ENCODE results near the gene KCNAB2.

Gene KCNAB2

DNA sequence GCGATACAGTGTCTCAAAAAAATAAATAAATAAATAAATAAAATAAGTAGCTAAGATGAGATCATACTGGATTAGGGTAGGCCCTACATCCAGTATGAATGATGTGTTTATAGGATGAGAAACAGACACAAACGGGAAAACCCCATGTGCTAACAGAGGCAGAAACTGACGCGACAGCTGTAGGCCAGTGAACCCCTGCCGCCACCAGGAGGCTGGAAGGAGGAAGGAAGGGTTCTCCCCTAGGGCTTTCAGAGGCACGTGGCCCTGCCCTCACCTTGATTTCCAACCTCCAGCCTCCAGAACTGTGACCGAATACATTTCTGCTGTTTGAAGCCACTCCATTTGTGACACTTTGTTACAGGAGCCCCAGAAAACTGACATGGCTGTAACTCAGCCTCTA lies 95.9 kb downstream of the KCNAB2 start:
- DNase-seq (ENCODE audit: low read depth in 2 of 2) = peak in 1 of 2 donors; percentile 16
- TF ChIP-seq, protein P1, sequence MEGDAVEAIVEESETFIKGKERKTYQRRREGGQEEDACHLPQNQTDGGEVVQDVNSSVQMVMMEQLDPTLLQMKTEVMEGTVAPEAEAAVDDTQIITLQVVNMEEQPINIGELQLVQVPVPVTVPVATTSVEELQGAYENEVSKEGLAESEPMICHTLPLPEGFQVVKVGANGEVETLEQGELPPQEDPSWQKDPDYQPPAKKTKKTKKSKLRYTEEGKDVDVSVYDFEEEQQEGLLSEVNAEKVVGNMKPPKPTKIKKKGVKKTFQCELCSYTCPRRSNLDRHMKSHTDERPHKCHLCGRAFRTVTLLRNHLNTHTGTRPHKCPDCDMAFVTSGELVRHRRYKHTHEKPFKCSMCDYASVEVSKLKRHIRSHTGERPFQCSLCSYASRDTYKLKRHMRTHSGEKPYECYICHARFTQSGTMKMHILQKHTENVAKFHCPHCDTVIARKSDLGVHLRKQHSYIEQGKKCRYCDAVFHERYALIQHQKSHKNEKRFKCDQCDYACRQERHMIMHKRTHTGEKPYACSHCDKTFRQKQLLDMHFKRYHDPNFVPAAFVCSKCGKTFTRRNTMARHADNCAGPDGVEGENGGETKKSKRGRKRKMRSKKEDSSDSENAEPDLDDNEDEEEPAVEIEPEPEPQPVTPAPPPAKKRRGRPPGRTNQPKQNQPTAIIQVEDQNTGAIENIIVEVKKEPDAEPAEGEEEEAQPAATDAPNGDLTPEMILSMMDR (IDR thresholded peaks at IDR 0.05; ENCODE audit: low read depth, low read length) = peak; percentile 9
- no peak overlapping the region for H3K4me3 ChIP-seq (replicated peaks in 1 of 2; ENCODE audit: low read depth in 2 of 2, low read length in 2 of 2)

DNA sequence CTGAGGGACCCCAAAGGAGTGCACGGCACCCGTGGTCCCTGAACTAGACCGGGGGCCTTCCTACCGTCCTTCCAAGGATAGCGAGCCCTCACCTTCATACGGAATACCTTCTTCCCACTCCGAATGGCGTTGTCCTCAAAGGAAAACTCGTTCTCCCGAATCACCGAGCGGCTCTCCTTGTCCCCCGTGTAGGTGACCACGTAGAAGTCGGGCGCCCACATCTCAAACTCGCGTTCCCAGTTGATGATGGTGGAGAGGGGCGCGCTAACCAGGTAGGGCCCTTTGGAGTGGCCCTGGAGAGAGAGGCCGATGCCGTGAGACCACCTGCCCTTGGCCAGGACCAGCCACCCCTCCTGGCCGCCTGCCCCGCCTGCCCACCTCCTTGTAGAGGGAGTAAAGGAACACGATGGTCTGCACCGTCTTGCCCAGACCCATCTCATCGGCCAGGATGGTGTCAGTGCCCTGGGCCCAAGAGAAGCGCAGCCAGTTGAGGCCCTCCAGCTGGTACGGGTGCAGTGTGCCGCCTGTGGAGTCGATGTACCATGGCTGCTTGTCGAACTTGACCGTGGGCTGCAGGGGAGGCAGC lies 96.4 kb downstream of the KCNAB2 start:
- TF ChIP-seq, protein P1 (IDR thresholded peaks at IDR 0.05; ENCODE audit: low read depth, low read length) = no peak

GRCh38 chr1:6142734-6143133 lies 97.0 kb downstream of the KCNAB2 start:
- no peak for DNase-seq (ENCODE audit: low read depth in 2 of 2)
- H3K4me3 ChIP-seq (replicated peaks in 1 of 2; ENCODE audit: low read depth in 2 of 2, low read length in 2 of 2) = no peak overlapping the region
- TF ChIP-seq, protein P1 (IDR thresholded peaks at IDR 0.05; ENCODE audit: low read depth, low read length) = no peak

More for the DNA sequence above, 96.4 kb downstream of the KCNAB2 start:
- H3K4me3 ChIP-seq (replicated peaks in 1 of 2; ENCODE audit: low read depth in 2 of 2, low read length in 2 of 2) = no peak overlapping the region
- no peak for DNase-seq (ENCODE audit: low read depth in 2 of 2)

GRCh38 chr1:6143395-6143794 lies 97.7 kb downstream of the KCNAB2 start:
- no peak for DNase-seq (ENCODE audit: low read depth in 2 of 2)
- TF ChIP-seq, protein P1 (IDR thresholded peaks at IDR 0.05; ENCODE audit: low read depth, low read length) = no peak

GRCh38 chr1:6144175-6144574 lies 98.5 kb downstream of the KCNAB2 start:
- no peak overlapping the region for H3K4me3 ChIP-seq (replicated peaks in 1 of 2; ENCODE audit: low read depth in 2 of 2, low read length in 2 of 2)
- TF ChIP-seq, protein P1 (IDR thresholded peaks at IDR 0.05; ENCODE audit: low read depth, low read length) = no peak
- DNase-seq (ENCODE audit: low read depth in 2 of 2) = no peak

More at GRCh38 chr1:6143395-6143794, 97.7 kb downstream of the KCNAB2 start:
- H3K4me3 ChIP-seq (replicated peaks in 1 of 2; ENCODE audit: low read depth in 2 of 2, low read length in 2 of 2) = no peak overlapping the region

DNA sequence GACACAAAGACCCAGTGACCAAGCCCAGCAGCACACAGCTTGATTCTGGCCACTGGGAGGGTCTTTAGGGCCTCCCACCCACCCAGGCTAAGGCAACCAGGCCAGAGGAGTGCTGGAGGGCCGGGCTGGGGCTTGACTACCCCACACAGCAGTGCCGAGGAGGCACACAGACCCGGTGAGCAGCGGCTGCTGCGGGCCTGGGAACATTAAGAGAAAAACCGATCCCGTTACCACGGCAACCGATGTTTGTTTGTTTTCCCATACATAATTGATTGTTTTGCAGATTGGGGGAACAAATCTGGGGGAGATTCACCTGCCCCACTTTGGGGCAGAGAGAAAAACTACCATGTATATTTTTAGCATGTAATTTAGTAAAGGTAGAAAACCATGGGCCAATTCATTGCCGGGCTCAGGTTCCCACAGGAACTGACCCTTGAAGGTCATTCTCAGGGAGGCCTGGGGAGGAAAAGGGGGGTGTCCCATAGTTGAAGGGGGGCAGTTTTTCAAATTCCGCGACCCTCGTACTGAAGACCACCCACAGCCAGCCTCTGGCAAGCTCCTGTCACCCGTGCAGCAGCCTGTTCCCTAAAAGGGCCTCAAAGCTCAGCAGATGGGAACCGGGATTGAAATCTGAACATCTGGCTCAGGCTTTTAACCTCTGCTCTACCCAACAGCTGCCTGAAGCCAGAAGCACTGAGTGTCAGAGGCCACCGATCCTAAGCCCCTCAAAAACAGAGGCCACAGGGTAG lies 99.1 kb downstream of the KCNAB2 start:
- H3K4me3 ChIP-seq (replicated peaks in 1 of 2; ENCODE audit: low read depth in 2 of 2, low read length in 2 of 2) = no peak overlapping the region
- no peak for DNase-seq (ENCODE audit: low read depth in 2 of 2)
- TF ChIP-seq, protein P1 (IDR thresholded peaks at IDR 0.05; ENCODE audit: low read depth, low read length) = no peak

All from cardiac fibroblast (primary cell).